GM18505 (cell line): ENCODE measurements around the gene WIPI1.

ENCODE experiments used
- ATAC-seq: cut with Tn5 transposase; IDR thresholded peaks from one replicate; pipeline ENCODE4 v1.9.1; 2021; ENCODE audit not compliant: unreplicated experiment
- POLR2A ChIP-seq: IDR thresholded peaks from 4 replicates; pipeline ENCODE4 v1.6.1; 2011; ENCODE audit warnings: borderline replicate concordance; ENCODE audit not compliant: insufficient read depth, insufficient read length; ENCODE audit errors: extremely low read depth

Gene WIPI1

GRCh38 chr17:68470961-68471360, 13.7 kb upstream of the WIPI1 start:
- TF ChIP-seq POLR2A = no peak
- ATAC-seq = no peak

- no peak for TF ChIP-seq POLR2A
- ATAC-seq = no peak
Measured at GRCh38 chr17:68468788-68469187, 11.5 kb upstream of the WIPI1 start.

- no peak for ATAC-seq
- TF ChIP-seq POLR2A = no peak
Measured at GRCh38 chr17:68468334-68468733, 11.0 kb upstream of the WIPI1 start.

DNA sequence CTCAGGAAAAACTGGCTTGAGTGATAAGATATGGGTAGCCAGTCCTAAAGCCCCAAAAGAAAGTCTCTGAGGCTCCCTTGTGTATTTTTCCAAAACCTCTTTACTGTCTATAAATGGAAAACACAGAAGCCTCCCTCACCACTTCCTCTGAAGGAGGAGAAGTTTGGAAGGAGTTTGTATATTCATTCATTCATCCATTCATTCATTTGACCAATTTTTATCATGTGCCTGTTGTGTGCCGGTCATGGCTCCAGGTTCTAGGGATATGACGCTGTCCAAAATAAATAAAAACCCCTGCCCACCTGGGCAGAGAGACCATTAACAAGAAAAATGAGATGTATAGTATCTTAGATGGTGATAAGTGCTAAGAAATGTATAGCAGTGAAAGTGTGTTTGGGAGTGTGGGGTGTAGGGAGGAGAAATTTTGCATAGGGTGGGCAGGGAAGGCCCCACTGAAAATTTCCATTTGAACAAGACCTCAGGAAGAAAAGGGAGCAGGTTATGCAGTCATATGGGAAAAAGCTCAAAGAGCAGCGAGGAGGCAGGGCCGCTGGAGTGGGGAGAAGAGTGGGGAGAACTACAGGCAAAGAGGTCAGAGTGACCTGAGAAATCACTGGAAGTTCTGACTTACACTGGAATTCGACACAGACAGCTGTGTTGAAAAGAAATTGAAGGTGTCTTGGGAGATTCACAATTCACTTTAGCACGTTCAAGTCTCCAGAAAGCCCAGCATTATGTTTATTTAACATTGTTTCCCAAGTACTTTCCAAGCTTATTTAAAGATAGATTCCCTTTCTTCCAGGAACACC, 6.1 kb upstream of the WIPI1 start:
- TF ChIP-seq POLR2A = no peak

DNA sequence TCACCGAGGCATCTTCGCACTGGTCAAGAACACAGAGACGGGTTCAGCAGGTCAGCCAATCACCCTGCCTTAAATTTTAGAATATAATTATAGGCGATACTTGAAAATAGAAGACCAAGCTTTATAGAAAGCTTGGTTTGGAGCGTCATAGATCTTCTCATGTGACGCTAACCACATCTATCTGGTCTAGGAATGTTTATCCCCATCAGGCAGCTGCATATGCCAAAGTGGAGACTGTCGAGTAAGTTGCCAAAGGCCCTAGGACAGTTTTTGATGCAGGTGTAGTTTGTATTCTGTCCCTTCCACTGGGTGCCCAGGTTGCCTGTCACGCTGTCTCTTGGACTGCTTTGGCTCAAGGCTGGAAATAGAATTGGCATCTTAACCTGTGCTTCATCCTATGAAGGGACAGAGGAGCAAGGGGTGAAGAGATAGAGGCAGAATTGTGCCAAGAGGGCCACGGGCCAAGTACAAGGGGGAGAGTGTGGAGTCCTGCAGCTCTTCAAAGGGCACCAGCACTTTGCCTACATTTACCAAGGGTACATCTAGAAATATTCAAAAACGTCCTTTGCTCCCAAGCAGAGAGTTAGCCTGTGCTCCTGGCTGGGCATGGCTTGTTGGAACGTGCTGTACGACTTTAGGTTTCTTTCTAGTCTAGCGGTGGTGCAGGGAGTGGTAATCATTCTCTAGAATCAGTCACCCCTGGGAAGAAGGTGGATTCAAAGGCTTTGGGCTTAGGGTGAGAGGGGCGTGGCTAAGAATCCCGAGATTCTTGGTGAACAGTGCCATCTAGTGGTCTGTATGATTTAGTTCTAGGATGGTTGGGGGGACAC, 5.3 kb upstream of the WIPI1 start:
- peak; percentile 41 for ATAC-seq
- no peak for TF ChIP-seq POLR2A

More for the DNA sequence above, 6.1 kb upstream of the WIPI1 start:
- ATAC-seq = no peak

DNA sequence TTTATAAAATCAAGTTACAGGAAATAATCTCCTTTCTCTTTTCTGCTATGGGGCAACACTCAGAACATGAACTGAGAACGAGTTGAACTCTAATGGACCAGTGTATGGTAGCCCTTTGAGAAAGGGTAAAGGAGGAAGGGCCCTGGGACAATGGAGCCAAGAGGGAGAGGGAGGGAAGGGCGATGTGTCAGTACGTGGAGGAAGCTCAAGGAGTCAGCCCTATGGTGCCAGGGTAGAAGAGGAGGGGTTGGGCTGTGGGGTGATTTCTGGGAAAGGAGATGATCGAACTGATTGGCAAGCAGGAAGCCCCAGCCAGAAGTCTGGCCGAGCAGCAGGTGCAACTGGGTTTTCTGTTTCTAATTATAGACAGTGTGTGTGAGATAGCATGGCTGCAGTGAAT, 4.3 kb upstream of the WIPI1 start:
- no peak for TF ChIP-seq POLR2A
- ATAC-seq = no peak

DNA sequence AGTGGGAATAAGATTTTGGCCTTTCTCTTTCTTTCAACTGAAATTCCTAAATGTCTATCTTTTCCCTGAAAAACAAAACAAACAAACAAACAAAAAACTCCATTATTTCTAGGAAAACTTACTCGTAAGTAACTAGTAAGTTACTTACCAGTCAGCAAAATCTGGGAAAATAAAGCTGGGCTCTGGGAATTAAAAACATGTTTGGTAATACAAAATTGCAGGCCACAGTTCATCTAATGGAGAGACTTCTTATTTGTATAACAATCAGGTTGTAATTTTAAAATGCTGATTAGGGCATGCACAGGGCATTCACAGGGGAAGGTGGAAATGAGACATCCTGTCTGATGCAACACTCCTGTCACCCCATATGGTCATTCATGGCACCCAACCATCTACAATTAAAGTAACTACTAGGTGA, 3.8 kb upstream of the WIPI1 start:
- ATAC-seq = no peak
- TF ChIP-seq POLR2A = no peak

DNA sequence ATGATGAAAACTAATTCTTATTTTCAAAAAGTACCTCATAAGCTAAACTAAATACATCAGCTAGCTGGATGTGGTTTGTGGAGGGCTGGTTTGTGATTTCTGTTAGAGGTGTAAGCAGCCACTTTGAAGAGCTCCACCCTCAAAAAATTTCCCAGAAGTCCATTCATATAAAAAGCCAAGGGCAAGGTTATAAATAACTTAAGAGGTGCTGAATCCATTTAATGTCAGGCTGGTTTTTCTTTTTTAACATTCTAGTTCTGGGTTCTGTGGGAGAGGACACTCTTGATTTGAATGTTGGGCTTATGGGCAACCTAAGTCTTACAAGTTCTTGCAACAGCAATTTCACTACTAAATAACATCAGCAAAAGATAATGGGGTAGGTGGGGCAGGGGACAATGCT, 3.4 kb upstream of the WIPI1 start:
- ATAC-seq = no peak
- TF ChIP-seq POLR2A = no peak

- no peak for TF ChIP-seq POLR2A
- no peak for ATAC-seq
Measured at GRCh38 chr17:68460146-68460545, 2.9 kb upstream of the WIPI1 start.

GRCh38 chr17:68459037-68459639, 1.8 kb upstream of the WIPI1 start:
- no peak for TF ChIP-seq POLR2A
- ATAC-seq = no peak

- ATAC-seq = no peak
- no peak for TF ChIP-seq POLR2A
Measured at GRCh38 chr17:68458260-68459036, 1.2 kb upstream of the WIPI1 start.

DNA sequence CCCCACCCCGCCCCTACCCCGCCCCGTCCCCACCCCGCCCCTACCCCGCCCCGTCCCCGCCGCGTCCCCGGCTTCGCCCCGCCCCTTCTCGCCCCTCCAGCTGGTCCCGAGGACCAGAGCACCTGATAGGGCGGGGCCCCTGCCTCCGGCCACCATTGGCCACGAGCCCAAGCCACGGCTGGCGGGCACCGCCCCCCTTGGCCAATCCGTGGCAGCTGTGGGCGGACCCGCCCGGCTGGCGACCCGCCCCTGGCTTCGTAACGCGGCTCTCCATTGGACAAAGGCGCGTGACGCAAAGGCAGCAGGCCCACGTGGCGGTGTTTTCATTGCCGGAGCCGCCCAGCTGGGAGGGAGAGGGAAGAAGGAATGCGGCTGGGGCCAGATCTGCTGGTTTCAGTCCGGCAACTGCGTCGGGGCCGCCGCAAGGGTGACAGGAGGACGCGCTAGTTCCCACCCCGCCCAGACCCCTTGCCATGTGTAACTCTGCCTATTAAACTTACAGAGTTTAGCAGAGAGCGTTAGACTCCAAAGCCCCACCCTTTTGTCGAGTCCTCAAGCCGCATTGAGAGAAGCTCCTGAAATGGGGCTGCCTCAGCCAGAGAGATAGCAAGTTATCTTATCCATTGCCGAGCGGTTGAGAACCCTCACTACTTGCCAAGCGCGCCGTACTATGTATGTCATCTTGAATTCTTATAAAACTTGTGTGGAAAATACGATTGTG, 403 bp upstream of the WIPI1 start:
- ATAC-seq = peak; percentile 78
- peak; percentile 91 for TF ChIP-seq POLR2A

DNA sequence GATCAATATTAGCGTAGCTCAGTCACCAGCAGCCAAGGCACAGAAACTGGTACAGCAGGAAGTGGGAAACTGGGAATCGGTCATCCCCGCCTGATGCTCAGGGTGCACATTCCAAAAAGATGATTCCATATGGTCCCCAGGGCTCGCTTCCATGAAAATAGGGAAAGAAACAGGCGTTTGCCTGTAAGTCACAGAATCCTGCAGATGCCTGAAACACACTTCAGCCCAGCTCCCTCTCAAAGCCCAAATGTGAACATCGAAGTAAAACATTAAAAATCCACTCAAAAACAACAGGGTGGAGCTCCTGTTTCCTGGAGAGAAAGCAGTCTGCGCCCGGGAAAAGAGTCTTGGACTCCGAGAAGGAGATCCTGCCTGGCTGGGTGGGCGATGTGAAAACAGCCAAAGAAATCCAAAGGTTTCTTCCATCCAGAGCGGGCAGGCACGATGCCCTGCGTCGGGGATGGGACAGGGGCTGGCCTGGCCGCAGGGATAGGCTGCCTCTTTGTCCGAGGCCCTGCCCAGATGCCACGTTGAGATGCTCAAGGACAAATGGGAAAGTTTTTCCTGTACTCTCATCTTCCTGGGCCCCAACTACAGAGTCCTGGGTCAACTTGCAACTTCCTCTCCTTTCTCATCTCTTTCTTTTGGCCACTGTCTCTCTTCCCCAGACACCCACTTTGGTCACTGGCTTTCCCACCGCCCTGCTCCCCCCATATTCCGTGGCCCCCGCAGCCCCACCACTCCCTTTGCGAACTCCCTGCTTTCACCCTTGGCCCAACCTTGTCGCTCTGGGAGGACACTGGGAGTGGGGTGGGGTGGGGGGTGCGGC, 743 bp downstream of the WIPI1 start:
- no peak for ATAC-seq

More for the DNA sequence above, 743 bp downstream of the WIPI1 start:
- TF ChIP-seq POLR2A = no peak
